Motor neuron (in vitro differentiated cells): ENCODE data around the gene TNIP1. TPM values are rescaled to one million over a fixed set of nuclear protein-coding genes. Genes with fewer than 3 reads are reported as not detected.

Experiments
- ATAC-seq, 8 experiments: fragments of 200-7000 bp; cut with Tn5 transposase; replicated peaks in 6 of 8; 2 replicates each; pipeline ENCODE4 v1.8.0; 2021; ENCODE audit warnings: mild to moderate bottlenecking in 8 of 8, moderate library complexity in 8 of 8
- H3K27ac ChIP-seq, 2 donors: fragments of 250-450 bp; sonication (Bioruptor Pico); 2 replicates each; pipeline ENCODE4 v1.9.0; 2021; ENCODE audit warnings: antibody characterized with exemption in 2 of 2, mild to moderate bottlenecking in 2 of 2, moderate library complexity in 1 of 2
- H3K4me1 ChIP-seq, 2 donors: fragments of 250-450 bp; sonication (Bioruptor Pico); replicated peaks in 1 of 2; 2 replicates each; pipeline ENCODE4 v1.6.1; 2021; ENCODE audit warnings: antibody characterized with exemption in 2 of 2, mild to moderate bottlenecking in 2 of 2, moderate library complexity in 1 of 2
- H3K4me3 ChIP-seq, 5 donors: fragments of 250-450 bp; sonication (Bioruptor Pico); 2 replicates each; pipeline ENCODE4 v1.9.0; 2021; ENCODE audit warnings: antibody characterized with exemption in 5 of 5, mild to moderate bottlenecking in 5 of 5, moderate library complexity in 4 of 5
- WGBS, 10 experiments: fragments of 450-650 bp; shearing (Covaris generic); methylation state at CpG; one replicate each; pipeline ENCODE4 v1.0.0; 2022; 5-methylcytosine and 5-hydroxymethylcytosine counted together
- in situ Hi-C, 9 experiments: fragments of 400-800 bp; cut with MboI; loops; one replicate each; pipeline ENCODE4 v1.15.0; 2021; ENCODE audit warnings: low sequenced_read_pairs in 9 of 9, low pct_unique_long_range_greater_than_20kb in 2 of 9; ENCODE audit not compliant: unreplicated experiment in 9 of 9
- total RNA-seq, 8 experiments: library from RNA; unstranded; fragments of 300-600 nt; gene quantifications; 2 replicates each; pipeline versions ENCODE4 v1.2.3 to v1.2.4, GENCODE V29; 2022

The TNIP1 gene
- total RNA-seq, 8 experiments from 2014 or later: 13.7 to 55.6 (median 26.9) TPM

DNA sequence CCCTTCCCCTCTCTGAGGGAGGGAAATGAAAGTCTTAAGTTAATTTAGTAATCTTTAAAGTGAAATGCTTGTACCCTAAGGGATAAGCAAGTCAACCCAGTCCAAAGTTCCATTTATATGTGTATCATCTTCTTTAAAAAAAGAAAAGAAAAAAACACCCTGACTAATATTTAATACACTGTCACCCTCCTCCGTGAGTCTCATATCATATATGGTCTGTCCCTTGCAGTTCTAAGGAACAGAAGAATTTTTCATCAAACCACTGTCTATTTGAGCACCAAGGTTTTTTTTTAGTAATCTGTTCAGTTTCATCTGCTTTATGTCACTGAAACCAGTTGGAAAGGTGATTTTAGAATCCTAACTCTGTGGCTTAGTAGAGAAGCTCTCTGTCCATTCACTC lies 15.2 kb downstream of the TNIP1 start:
- Histone ChIP-seq H3K4me1 (no peaks in the 10 kb centered on the region), H3K27ac (no peak overlapping the region), H3K4me3 (no peak overlapping the region)
- ATAC-seq: no peak
- in situ Hi-C loops: no loop called here
- WGBS, 10 experiments: 67 to 100% (median 100%) methylated on average over 1 of the region's 1 CpG; no CpG with 5 or more reads in 1 of the 10 experiments

GRCh38 chr5:151064916-151065499 lies 15.8 kb downstream of the TNIP1 start:
- in situ Hi-C loops: no loop called here
- 94 to 100% (median 96%) methylated on average over 1 to 9 of the region's 12 CpGs; no CpG with 5 or more reads in 5 of the 10 experiments for WGBS, 10 experiments
- ATAC-seq: no peak
- no peak overlapping the region for H3K27ac ChIP-seq
- H3K4me1 ChIP-seq: no peaks in the 10 kb centered on the region
- no peak overlapping the region for H3K4me3 ChIP-seq

DNA sequence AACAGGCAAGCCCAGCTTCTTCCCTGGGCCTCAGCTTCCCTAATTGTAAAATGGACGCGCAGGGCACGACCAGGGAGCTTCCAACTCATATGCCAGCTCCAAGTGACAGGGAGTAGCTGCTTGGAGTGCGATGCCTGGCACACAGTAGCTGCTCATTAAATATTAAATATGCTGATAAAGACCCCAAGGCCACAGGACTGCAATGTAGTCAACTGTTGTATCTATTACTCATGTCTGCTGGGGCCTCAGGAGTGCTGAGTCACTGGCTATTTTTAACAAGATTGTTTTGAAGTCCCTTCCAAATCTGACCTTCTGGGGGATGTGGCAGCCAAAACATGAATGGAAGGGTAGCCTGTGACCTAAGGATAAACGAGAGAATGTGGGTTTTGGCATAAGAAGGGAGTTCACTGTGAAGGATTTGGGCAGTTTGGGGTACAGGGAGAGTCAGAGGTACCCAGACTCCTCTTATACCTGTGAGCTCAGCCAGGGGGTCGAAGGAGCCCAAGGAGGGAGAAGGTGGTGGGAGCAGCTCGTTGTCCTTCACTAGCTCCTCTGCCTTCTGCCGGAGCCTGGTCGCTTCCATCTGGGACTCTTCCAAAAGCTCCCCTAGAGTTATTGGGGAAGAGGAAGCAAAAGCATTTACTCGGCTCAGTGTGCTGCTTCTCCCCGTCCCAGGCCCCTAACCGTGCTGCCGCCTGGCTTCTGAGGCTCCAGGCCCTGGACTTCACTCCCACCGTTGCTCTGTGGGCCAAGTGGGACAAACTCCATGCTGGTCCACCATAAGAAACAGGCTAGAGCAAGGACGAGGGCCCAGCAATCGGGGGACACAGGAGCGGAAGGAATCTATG lies 17.5 kb downstream of the TNIP1 start:
- no peak overlapping the region for H3K4me3 ChIP-seq
- 72 to 100% (median 90%) methylated on average over 1 to 6 of the region's 17 CpGs; no CpG with 5 or more reads in 4 of the 10 experiments for whole genome bisulfite sequencing, 10 experiments
- ATAC-seq: peak in 4 of 8 experiments; percentile 10 to 82 (median 56)
- H3K27ac ChIP-seq: no peak overlapping the region
- no peaks in the 10 kb centered on the region for H3K4me1 ChIP-seq
- in situ Hi-C loops: no loop called here

GRCh38 chr5:151062405-151063141 lies 18.3 kb downstream of the TNIP1 start:
- Histone ChIP-seq H3K27ac (no peak overlapping the region), H3K4me3 (no peak overlapping the region), H3K4me1 (no peaks in the 10 kb centered on the region)
- 100% methylated on average over 1 to 3 of the region's 5 CpGs; no CpG with 5 or more reads in 5 of the 10 experiments for WGBS, 10 experiments
- no peak for ATAC-seq
- in situ Hi-C loops: no loop called here

DNA sequence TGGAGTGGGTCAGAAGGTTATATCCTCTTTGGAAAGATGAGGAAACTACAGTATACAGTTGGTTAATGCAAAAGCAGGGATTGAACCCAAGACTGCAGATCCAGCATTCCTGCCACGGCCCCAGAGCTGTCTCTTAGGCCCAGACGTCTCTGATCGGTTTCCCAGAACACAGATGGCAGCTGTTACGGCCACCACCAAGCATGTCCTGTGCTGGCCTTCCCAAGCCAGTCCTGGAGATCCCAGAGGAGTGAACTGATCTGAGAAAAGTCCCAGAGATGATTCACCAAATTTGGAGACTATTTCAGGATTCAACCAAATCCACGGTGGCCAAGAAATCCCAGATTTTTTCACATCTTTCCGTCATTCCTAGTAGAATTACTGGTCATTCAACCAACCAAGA lies 20.1 kb downstream of the TNIP1 start:
- WGBS, 10 experiments: 53 to 100% (median 100%) methylated on average over 1 to 6 of the region's 6 CpGs; no CpG with 5 or more reads in 1 of the 10 experiments
- no peaks in the 10 kb centered on the region for H3K4me1 ChIP-seq

DNA sequence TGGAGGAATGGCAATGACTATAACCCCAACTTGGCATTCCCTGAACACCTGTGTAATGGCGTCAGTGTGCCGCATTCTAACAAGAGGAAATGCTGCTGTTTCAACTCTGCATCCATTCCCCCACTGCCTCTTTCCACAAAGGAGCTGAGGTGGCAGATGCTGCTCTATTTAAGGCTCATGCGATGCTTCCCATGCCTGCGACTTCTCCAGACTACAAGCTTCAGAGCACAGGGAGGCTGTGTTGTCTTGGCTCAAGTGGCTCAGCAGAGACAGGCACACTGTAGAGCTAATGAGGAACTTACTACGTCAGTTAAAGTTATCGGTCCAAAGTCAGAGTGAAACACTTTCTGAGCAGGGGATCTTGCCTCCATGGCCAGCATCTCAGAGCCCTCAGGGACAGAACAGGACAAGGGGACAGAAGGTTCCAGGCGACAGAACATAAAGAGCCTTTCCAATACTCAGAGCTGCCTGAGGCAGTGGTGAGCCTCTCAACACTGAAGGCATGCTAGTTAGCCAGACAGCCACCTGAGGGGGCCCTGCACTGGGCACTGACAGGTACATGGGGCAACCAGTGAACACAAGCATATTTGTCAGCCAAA lies 21.8 kb downstream of the TNIP1 start:
- ATAC-seq: no peak
- no peaks in the 10 kb centered on the region for H3K4me1 ChIP-seq
- WGBS, 10 experiments: 90 to 100% (median 92%) methylated on average over 1 to 5 of the region's 7 CpGs; no CpG with 5 or more reads in 6 of the 10 experiments
- H3K27ac ChIP-seq: no peak overlapping the region
- in situ Hi-C loops: no loop called here
- no peak overlapping the region for H3K4me3 ChIP-seq

More for the DNA sequence above, 20.1 kb downstream of the TNIP1 start:
- no peak for ATAC-seq
- in situ Hi-C loops: no loop called here
- Histone ChIP-seq H3K4me3 (no peak overlapping the region), H3K27ac (no peak overlapping the region)

DNA sequence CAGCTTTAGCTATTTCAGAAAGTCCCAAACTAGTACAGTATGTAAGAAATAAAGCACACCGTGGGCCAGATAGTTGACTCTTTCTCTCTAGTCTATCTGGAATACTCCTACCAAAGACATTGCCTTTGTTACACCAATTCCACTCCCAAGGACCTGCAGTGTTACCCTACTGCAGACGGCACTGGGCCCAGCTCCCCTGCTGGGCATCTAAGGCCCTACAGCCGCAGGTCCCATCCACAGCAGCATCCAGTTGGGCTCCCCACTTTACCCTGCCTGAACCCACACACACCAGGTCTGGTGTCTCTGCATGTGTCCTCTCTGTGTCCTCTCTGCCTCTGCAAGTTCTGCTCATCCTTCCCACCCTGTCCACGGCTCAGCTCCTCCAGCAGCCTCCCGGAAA lies 22.5 kb downstream of the TNIP1 start:
- H3K4me1 ChIP-seq: no peaks in the 10 kb centered on the region
- no peak overlapping the region for H3K27ac ChIP-seq
- H3K4me3 ChIP-seq: no peak overlapping the region
- ATAC-seq: no peak
- in situ Hi-C loops: no loop called here
- WGBS, 10 experiments: 59 to 100% (median 100%) methylated on average over 1 to 4 of the region's 5 CpGs; no CpG with 5 or more reads in 3 of the 10 experiments

DNA sequence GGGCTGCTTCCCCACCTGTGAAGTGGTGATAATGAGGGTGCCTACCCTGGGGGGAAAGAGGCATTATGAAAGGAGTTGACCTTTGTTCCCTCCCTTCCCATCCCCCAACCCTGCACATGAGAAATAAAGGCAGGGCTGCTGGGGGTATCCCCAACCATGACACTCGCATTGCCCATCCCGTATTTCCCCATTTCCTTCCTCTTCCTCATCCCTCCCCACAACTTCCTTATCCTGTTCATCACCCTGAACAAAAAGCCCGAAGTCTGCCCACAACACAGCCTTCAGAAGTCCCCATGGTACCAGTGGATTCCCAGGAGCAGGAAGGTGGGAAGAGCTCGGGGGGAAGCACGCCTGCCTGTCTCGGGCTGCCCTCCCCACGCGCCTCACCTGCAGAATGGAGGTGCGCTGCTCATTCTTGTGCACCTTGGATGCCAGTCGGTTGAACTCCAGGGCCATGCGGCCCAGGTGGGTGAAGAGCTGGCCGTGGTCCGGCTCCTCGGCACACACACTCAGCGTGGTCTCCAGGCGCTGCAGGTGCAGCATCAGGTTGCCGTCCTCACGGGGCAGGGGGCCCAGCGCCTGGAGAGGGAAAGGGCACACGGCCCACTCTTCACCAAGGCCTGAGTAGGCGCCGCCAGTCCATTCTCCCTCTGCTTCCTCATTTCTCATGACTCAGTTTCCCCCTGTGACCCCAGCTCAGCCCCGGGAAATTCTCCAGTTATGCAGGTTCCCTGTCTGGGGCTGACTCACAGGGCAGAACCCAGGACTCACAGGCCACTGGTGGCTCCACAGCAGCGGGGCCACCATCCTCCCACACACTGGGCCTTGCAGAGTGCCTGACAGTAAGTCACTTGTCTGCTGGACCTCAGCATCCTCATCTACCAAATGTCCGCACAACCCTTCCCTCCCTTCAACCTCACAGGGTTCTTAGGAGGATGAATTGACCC lies 24.2 kb downstream of the TNIP1 start:
- H3K4me3 ChIP-seq: no peak overlapping the region
- 92 to 100% (median 100%) methylated on average over 1 to 6 of the region's 25 CpGs; no CpG with 5 or more reads in 1 of the 10 experiments for WGBS, 10 experiments
- no peak for ATAC-seq

DNA sequence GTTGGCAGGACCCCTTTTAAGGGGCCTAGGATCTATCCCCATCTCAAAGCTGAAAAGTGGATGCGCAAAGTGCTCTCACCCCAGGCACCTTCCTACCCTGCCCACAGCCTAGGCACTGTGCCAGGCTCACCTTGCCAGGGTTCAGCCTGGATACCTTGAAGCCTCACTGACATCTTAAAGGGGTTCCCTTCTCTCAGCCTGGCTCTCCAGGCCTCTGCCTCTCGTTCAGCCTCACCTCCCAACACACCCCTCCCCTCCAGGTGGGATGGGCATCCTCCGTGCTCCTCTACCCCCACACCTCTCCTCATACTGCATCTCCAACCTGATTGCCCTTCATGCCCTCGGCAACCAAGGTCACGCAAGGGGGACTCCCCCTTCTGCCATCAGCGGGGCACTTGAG lies 25.5 kb downstream of the TNIP1 start:
- in situ Hi-C loops: no loop called here

More for the DNA sequence above, 24.2 kb downstream of the TNIP1 start:
- H3K4me1 ChIP-seq: no peaks in the 10 kb centered on the region
- no peak overlapping the region for H3K27ac ChIP-seq
- in situ Hi-C loops: no loop called here

DNA sequence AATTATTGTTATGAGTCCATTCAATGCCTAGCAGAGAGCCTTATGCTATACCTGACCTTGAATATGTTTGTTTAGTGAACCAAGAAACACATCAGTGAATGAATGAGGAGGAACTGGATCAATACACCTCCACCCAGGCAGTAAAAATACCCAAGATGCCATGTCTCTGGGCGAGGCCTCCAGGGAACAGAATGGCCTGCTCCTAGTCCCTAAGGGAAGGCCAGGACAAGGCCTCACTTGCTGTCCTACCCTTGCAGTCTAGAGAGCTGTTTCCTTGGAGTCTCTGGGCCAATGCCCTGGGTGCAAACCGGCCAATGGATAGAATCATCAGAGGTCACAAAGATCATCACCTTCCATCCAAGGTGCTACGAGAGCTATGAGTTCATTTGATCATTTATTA lies 26.1 kb downstream of the TNIP1 start:
- 83 to 100% (median 92%) methylated on average over 1 to 2 of the region's 3 CpGs; no CpG with 5 or more reads in 3 of the 10 experiments for WGBS, 10 experiments
- H3K4me3 ChIP-seq: no peak overlapping the region
- no peaks in the 10 kb centered on the region for H3K4me1 ChIP-seq
- no peak for ATAC-seq
- in situ Hi-C loops: no loop called here
- no peak overlapping the region for H3K27ac ChIP-seq

More for the DNA sequence above, 25.5 kb downstream of the TNIP1 start:
- no peak overlapping the region for H3K4me3 ChIP-seq
- H3K4me1 ChIP-seq: no peaks in the 10 kb centered on the region
- ATAC-seq: no peak
- H3K27ac ChIP-seq: no peak overlapping the region
- 80 to 100% (median 100%) methylated on average over 1 to 3 of the region's 6 CpGs; no CpG with 5 or more reads in 3 of the 10 experiments for WGBS, 10 experiments

- Histone ChIP-seq H3K4me3 (no peak overlapping the region), H3K27ac (no peak overlapping the region), H3K4me1 (no peaks in the 10 kb centered on the region)
- 90 to 100% (median 100%) methylated on average over 1 to 2 of the region's 4 CpGs; no CpG with 5 or more reads in 7 of the 10 experiments for WGBS, 10 experiments
- ATAC-seq: peak in 3 of 8 experiments; percentile 35 to 89 (median 74)
- in situ Hi-C loops: no loop called here
Measured at GRCh38 chr5:151053796-151054462, 26.9 kb downstream of the TNIP1 start.
